CD4-positive, alpha-beta memory T cell (primary cell): ENCODE measurements around the gene DNAAF8. TPM values are rescaled to one million over a fixed set of nuclear protein-coding genes. Genes with fewer than 3 reads are reported as not detected.

Experiments used
- CTCF ChIA-PET: fragments of 350-600 bp; sonication (Branson Sonifier 250); formaldehyde crosslinking; loops from one replicate; lab custom pipeline; 2021; ENCODE audit warnings: inconsistent platforms; ENCODE audit not compliant: partially characterized antibody; lab: Charles Lee
- POLR2A ChIA-PET: fragments of 350-600 bp; sonication (Branson Sonifier 250); formaldehyde crosslinking; loops from one replicate; lab custom pipeline; 2021; ENCODE audit not compliant: partially characterized antibody; lab: Charles Lee
- DNase-seq, 5 donors: peaks; one replicate each; pipeline versions ENCODE4 v3.0.0 to v3.0.0-alpha.2; 2020 to 2022; ENCODE audit warnings: mixed read lengths in 1 of 5
- H3K27ac ChIP-seq: one replicate; pipeline ENCODE4 v1.7.0; 2013; ENCODE audit warnings: low read depth, low read length
- H3K27me3 ChIP-seq: 2 replicates; pipeline ENCODE4 v1.7.0; 2013; ENCODE audit warnings: mild to moderate bottlenecking, low read length, moderate library complexity; ENCODE audit not compliant: insufficient read depth
- H3K36me3 ChIP-seq: 2 replicates; pipeline ENCODE4 v1.7.0; 2013; ENCODE audit warnings: mild to moderate bottlenecking, low read length, moderate library complexity; ENCODE audit not compliant: insufficient read depth
- H3K4me1 ChIP-seq: 2 replicates; pipeline ENCODE4 v1.7.0; 2013; ENCODE audit warnings: mild to moderate bottlenecking, low read length, moderate library complexity; ENCODE audit not compliant: insufficient read depth
- H3K4me3 ChIP-seq, 2 donors: one replicate each; pipeline ENCODE4 v1.7.0; 2013; ENCODE audit warnings: low read length in 2 of 2, mild to moderate bottlenecking in 1 of 2
- H3K9me3 ChIP-seq, 2 donors: one replicate each; pipeline ENCODE4 v1.7.0; 2013; ENCODE audit warnings: low read length in 2 of 2, control low read depth in 1 of 2; ENCODE audit not compliant: control insufficient read depth in 1 of 2
- H3K27ac Mint-ChIP-seq, 7 donors: one replicate each; pipeline ENCODE4 v1.8.0; 2020 to 2021; ENCODE audit warnings: mixed read lengths in 7 of 7, mild to moderate bottlenecking in 6 of 7, inconsistent platforms in 3 of 7, moderate library complexity in 3 of 7
- H3K27me3 Mint-ChIP-seq, 2 donors: one replicate each; pipeline ENCODE4 v1.8.0; 2020 to 2021; ENCODE audit warnings: mixed read lengths in 2 of 2
- H3K36me3 Mint-ChIP-seq, 2 donors: one replicate each; pipeline ENCODE4 v1.8.0; 2020 to 2021; ENCODE audit warnings: mixed read lengths in 2 of 2, inconsistent platforms in 1 of 2, mild to moderate bottlenecking in 1 of 2
- H3K4me1 Mint-ChIP-seq, 4 donors: one replicate each; pipeline ENCODE4 v1.8.0; 2020 to 2021; ENCODE audit warnings: mixed read lengths in 4 of 4, mild to moderate bottlenecking in 1 of 4
- H3K4me3 Mint-ChIP-seq, 8 donors: one replicate each; pipeline ENCODE4 v1.8.0; 2020 to 2021; ENCODE audit warnings: mixed read lengths in 8 of 8, mild to moderate bottlenecking in 7 of 8, moderate library complexity in 6 of 8, inconsistent platforms in 3 of 8
- H3K9me3 Mint-ChIP-seq, 8 donors: one replicate each; pipeline ENCODE4 v1.8.0; 2020 to 2021; ENCODE audit warnings: mixed read lengths in 8 of 8, mild to moderate bottlenecking in 5 of 8, inconsistent platforms in 3 of 8, moderate library complexity in 1 of 8
- intact Hi-C: fragments of 100-400 bp; cut with micrococcal nuclease; formaldehyde crosslinking; loops from one replicate; pipeline ENCODE4 v1.15.1; 2023
- polyA plus RNA-seq, 2 donors: library from polyadenylated mRNA; unstranded; fragments of 300-500 nt; fragmentation: Illumina TruSeq; gene quantifications; one replicate each; pipeline ENCODE4 v1.2.3, GENCODE V29; 2021
- total RNA-seq, 2 experiments: library from RNA; stranded (reverse); gene quantifications; one replicate each; pipeline ENCODE4 v1.2.3, GENCODE V29; 2021

DNAAF8 gene
- total and polyA plus RNA-seq, 4 experiments from 2014 or later: 0.11 to 0.64 (median 0.12) TPM; not detected in 1

DNA sequence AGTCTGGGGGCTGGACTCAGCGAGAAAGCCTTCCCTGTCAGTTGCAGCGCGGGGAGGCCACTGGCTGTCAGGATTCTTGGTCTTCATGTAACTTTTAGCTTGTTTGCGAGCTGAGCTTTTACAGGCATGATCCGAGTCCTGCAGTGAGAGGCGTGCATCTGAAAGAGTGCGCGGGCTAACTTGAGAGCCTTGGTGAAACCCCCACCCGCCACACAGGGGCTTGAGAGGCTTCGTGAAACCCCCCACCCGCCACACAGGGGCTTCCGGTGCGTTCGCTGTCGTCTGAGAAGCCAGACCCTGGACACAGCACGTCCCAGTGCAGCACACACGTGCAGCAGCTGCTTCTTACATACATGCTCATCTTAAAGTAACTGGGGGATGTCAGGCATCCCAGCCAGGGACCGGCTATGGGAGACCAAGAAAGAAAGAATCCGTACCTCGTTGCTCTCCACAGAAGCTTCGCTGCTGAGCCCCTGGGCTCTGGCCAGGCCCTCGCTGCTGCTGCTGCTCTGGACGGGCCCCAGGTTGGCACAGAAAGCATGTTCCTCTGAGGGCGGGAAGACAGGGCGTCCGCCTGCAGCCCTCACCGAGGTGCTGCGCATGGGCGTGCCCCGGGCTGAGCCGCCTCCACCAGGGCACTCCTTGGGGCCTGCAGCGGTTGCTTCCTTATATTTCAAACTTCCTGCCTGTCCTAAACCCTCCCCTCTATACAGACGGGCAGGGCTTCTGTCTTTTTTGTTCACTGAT lies 33.2 kb upstream of the DNAAF8 start:
- Mint-ChIP-seq H3K27me3 (no peaks in the 10 kb centered on the region), H3K36me3 (peaks cover 13 to 35% of the 10 kb centered on the region in 2 donors), H3K27ac (peak overlapping the region in 1 of 7 donors; percentile 7), H3K4me1 (peaks cover 0 to 19% (median 0%) of the 10 kb centered on the region in 4 donors), H3K9me3 (no peaks in the 10 kb centered on the region), H3K4me3 (no peak overlapping the region)
- Histone ChIP-seq H3K4me3 (no peak overlapping the region), H3K27ac (no peak overlapping the region), H3K9me3 (no peaks in the 10 kb centered on the region), H3K36me3 (peaks cover 27% of the 10 kb centered on the region), H3K27me3 (no peaks in the 10 kb centered on the region), H3K4me1 (peaks cover 10% of the 10 kb centered on the region)
- POLR2A ChIA-PET: interaction anchor here (1.0 to 2.2 kb wide), 4 partner anchors 33 to 101 kb away, joined by 4 to 16 read pairs (median 8); partner anchors contain the start of genes ANKS3, DNAAF8, ROGDI and ZNF500
- intact Hi-C loops: no loop called here
- CTCF ChIA-PET: interaction anchor here (0.7 kb wide), 1 partner anchor 383 kb away, joined by 3 read pairs; no protein-coding TSS in a partner anchor
- DNase-seq: no peak

DNA sequence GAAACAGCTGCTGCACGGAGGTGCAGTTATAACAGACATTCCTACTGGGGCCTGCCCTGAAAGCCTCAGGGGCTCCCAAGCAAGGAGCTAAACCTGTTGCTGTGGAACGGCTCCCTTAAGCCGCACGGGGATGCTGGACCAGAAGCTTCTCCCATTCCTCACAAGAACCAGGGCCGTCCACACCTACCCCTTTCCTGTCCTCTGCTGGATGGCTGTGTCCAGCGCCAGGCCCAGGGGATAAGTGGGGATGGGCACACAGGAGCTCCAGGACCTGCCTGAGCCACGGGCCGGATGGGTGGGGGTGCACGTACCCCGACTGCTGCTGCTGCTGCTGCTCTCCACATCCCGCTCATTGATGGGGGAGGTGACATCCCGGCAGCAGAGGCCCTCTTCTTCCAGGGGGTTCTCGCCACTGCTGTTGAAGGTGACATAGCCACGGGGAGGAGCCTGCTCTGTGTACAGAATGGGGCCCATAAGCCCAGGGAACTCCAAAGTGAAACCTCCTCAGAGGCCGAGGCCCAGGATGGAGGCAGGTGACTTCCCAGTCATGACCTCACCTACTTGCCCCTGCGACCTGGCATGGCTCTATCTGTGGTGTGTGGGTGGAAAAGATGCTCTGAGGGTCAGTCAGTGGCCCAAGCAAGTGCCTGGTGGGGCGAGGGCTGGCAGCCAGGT lies 32.4 kb upstream of the DNAAF8 start:
- H3K36me3 Mint-ChIP-seq: peaks cover 19 to 35% of the 10 kb centered on the region in 2 donors
- Histone ChIP-seq H3K36me3 (peaks cover 23% of the 10 kb centered on the region), H3K4me3 (no peak overlapping the region), H3K27ac (no peak overlapping the region), H3K27me3 (no peaks in the 10 kb centered on the region), H3K9me3 (no peaks in the 10 kb centered on the region), H3K4me1 (peaks cover 10% of the 10 kb centered on the region)
- peak overlapping the region in 3 of 7 donors; percentile 7 to 80 (median 66) for H3K27ac Mint-ChIP-seq
- DNase-seq: no peak
- CTCF ChIA-PET: no interaction called here
- H3K4me1 Mint-ChIP-seq: peaks cover 0 to 19% (median under 1%) of the 10 kb centered on the region in 4 donors
- no peak overlapping the region for H3K4me3 Mint-ChIP-seq
- no peaks in the 10 kb centered on the region for H3K9me3 Mint-ChIP-seq
- no peaks in the 10 kb centered on the region for H3K27me3 Mint-ChIP-seq
- intact Hi-C loops: no loop called here
- POLR2A ChIA-PET: interaction anchor here (0.9 kb wide), 1 partner anchor 33 kb away, joined by 3 read pairs; the partner anchor contains the start of genes ANKS3 and DNAAF8

DNA sequence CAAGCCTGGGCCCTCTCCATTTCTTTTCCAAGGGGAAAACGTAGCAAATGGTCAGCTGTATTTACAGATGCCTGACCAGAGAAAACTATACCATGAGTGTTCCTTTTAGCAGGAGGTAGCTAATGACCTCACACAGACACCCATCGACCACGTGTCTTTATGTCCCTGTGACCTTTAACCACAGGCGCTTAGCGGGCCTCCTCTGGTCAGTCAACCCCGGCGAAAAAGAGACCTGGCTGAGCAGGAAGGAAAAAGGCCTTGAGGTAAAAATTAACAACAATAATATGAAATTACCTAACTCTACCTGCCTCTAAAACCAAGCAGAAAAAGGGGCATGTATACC lies 31.9 kb upstream of the DNAAF8 start:
- Histone ChIP-seq H3K9me3 (no peaks in the 10 kb centered on the region), H3K36me3 (peaks cover 23% of the 10 kb centered on the region), H3K4me3 (no peak overlapping the region), H3K4me1 (peaks cover 10% of the 10 kb centered on the region), H3K27me3 (no peaks in the 10 kb centered on the region), H3K27ac (no peak overlapping the region)
- DNase-seq: no peak
- no peak overlapping the region for H3K4me3 Mint-ChIP-seq
- intact Hi-C loops: no loop called here
- peak overlapping the region in 2 of 7 donors; percentile 66 to 80 for H3K27ac Mint-ChIP-seq
- ChIA-PET POLR2A (interaction anchor here (0.7 to 0.9 kb wide), 2 partner anchors 31 to 32 kb away, joined by 3 to 4 read pairs; partner anchors contain the start of genes ANKS3 and DNAAF8), CTCF (no interaction called here)
- peaks cover 20 to 38% of the 10 kb centered on the region in 2 donors for H3K36me3 Mint-ChIP-seq
- peaks cover 0 to 19% (median under 1%) of the 10 kb centered on the region in 4 donors for H3K4me1 Mint-ChIP-seq
- no peaks in the 10 kb centered on the region for H3K27me3 Mint-ChIP-seq
- H3K9me3 Mint-ChIP-seq: no peaks in the 10 kb centered on the region

DNA sequence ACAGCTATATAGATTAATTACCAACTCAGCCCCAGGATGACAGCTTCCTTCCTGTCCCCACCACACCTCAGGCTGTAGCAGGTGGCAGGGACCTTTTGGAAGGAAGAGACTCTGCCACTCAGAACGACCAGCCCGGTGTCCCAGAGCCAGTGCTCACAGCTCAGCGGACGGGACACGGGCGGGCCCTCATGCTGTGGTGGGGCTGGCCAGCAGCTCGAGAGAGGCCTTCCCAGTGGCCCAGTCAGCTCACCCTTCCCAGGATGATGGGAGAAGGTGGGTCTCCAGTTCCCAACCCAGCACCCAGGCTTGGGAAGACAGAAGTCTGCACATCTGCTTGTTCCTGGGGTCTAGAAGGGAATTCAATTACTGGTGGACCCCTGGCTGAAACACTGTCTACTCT lies 30.4 kb upstream of the DNAAF8 start:
- DNase-seq: no peak
- H3K27ac Mint-ChIP-seq: peak overlapping the region in 2 of 7 donors; percentile 53 to 65

DNA sequence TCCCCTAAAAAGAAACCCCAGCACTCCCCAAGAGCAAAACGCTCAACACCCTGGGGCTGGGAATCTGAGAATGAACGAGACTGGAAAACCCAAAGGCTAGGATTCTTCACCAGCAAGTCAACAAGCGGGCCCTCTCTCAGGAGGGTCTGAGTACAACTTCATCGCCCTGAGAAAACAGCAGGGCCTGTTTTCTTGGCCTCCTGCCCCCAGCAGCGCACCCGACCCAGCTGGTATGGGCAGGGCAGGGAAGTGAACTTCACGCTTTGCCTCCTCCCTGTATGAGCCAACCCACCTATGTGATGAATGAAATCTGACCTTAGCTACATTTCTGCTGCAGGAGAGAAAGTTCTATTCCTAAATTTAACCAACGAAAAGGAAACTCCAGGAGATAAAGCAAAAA lies 29.8 kb upstream of the DNAAF8 start:
- H3K36me3 Mint-ChIP-seq: peaks cover 17 to 44% of the 10 kb centered on the region in 2 donors
- H3K4me3 Mint-ChIP-seq: no peak overlapping the region
- no peaks in the 10 kb centered on the region for H3K9me3 Mint-ChIP-seq
- CTCF ChIA-PET: interaction anchor here (1.2 to 1.6 kb wide), 2 partner anchors 8 to 9 kb away, joined by 3 read pairs; no protein-coding TSS in a partner anchor
- H3K4me1 Mint-ChIP-seq: peaks cover 0 to 16% (median 2%) of the 10 kb centered on the region in 4 donors
- Histone ChIP-seq H3K27ac (no peak overlapping the region), H3K27me3 (no peaks in the 10 kb centered on the region), H3K4me3 (no peak overlapping the region), H3K36me3 (peaks cover 17% of the 10 kb centered on the region), H3K4me1 (peaks cover 10% of the 10 kb centered on the region), H3K9me3 (no peaks in the 10 kb centered on the region)
- POLR2A ChIA-PET: interaction anchor here (1.1 to 2.5 kb wide), 2 partner anchors 11 to 30 kb away, joined by 3 to 9 read pairs; partner anchors contain the start of genes ANKS3, DNAAF8 and NUDT16L1
- H3K27ac Mint-ChIP-seq: peak overlapping the region in 2 of 7 donors; percentile 53 to 65
- intact Hi-C loops: no loop called here
- H3K27me3 Mint-ChIP-seq: no peaks in the 10 kb centered on the region
- no peak for DNase-seq

More for the DNA sequence above, 30.4 kb upstream of the DNAAF8 start:
- Histone ChIP-seq H3K4me1 (peaks cover 10% of the 10 kb centered on the region), H3K9me3 (no peaks in the 10 kb centered on the region), H3K27me3 (no peaks in the 10 kb centered on the region), H3K27ac (no peak overlapping the region), H3K36me3 (peaks cover 23% of the 10 kb centered on the region), H3K4me3 (no peak overlapping the region)
- Mint-ChIP-seq H3K4me1 (peaks cover 0 to 19% (median under 1%) of the 10 kb centered on the region in 4 donors), H3K27me3 (no peaks in the 10 kb centered on the region), H3K36me3 (peaks cover 20 to 45% of the 10 kb centered on the region in 2 donors), H3K4me3 (no peak overlapping the region), H3K9me3 (no peaks in the 10 kb centered on the region)
- intact Hi-C loops: no loop called here
- ChIA-PET POLR2A (no interaction called here), CTCF (interaction anchor here (1.6 kb wide), 1 partner anchor 9 kb away, joined by 3 read pairs; no protein-coding TSS in a partner anchor)

DNA sequence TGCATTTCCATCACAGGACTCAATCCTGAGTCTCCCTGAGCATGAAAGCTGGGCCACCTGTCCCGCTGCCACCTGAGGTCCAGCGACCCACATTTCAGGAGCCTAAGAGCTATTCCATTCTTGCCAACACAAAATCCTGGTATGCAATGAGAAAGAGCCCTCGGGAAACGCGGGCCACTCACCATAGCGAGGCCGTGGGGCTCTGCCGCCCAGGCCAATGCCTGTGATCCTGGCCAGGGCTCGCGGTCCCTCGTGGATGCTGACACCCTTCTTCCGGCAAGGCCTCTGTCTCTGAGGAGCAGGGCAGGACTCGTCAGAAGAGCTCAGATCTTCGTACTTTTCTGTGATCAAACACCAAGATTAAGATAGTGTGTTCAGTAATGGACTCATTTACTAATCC lies 29.4 kb upstream of the DNAAF8 start:
- Mint-ChIP-seq H3K4me1 (peaks cover 0 to 12% (median 2%) of the 10 kb centered on the region in 4 donors), H3K27me3 (no peaks in the 10 kb centered on the region), H3K36me3 (peaks cover 14 to 44% of the 10 kb centered on the region in 2 donors), H3K27ac (peak overlapping the region in 1 of 7 donors; percentile 65), H3K4me3 (no peak overlapping the region), H3K9me3 (no peaks in the 10 kb centered on the region)
- Histone ChIP-seq H3K4me1 (peaks cover 6% of the 10 kb centered on the region), H3K9me3 (no peaks in the 10 kb centered on the region), H3K36me3 (peaks cover 14% of the 10 kb centered on the region), H3K27ac (no peak overlapping the region), H3K4me3 (no peak overlapping the region), H3K27me3 (no peaks in the 10 kb centered on the region)
- POLR2A ChIA-PET: interaction anchor here (1.1 to 2.5 kb wide), 2 partner anchors 12 to 29 kb away, joined by 3 to 9 read pairs; partner anchors contain the start of genes ANKS3, DNAAF8 and NUDT16L1
- no peak for DNase-seq
- CTCF ChIA-PET: interaction anchor here (1.2 to 1.6 kb wide), 2 partner anchors 8 to 9 kb away, joined by 3 read pairs; no protein-coding TSS in a partner anchor
- intact Hi-C loops: no loop called here
